Neuronal stem cell (in vitro differentiated cells): ENCODE results near the gene HEATR5B.
"Not testable (repeated sequence)": the region's sequence is repeated elsewhere in the genome, so short reads cannot be mapped to it uniquely, and the experiment has no call there.

Experiments
- DNase-seq: peaks from one replicate; pipeline ENCODE4 v3.0.0-alpha.2; 2013; ENCODE audit warnings: low spot score
- H2AFZ ChIP-seq: one replicate; pipeline ENCODE4 v1.6.1; 2013; ENCODE audit warnings: mild to moderate bottlenecking, low read length, inconsistent platforms
- H2AK5ac ChIP-seq: 2 replicates; pipeline ENCODE4 v1.6.1; 2013; ENCODE audit warnings: low read depth, mild to moderate bottlenecking, inconsistent platforms, low read length, moderate library complexity, mixed read lengths
- H2BK120ac ChIP-seq: 2 replicates; pipeline ENCODE4 v1.6.1; 2013; ENCODE audit warnings: low read depth, mild to moderate bottlenecking, inconsistent platforms, low read length, moderate library complexity, mixed read lengths
- H2BK12ac ChIP-seq: one replicate; pipeline ENCODE4 v1.6.1; 2013; ENCODE audit warnings: low read length, inconsistent platforms
- H2BK15ac ChIP-seq: 2 replicates; pipeline ENCODE4 v1.6.1; 2013; ENCODE audit warnings: mild to moderate bottlenecking, low read length, inconsistent platforms, mixed read lengths
- H2BK5ac ChIP-seq: one replicate; pipeline ENCODE4 v1.6.1; 2013; ENCODE audit warnings: inconsistent platforms, mild to moderate bottlenecking, low read length, moderate library complexity
- H3K14ac ChIP-seq: one replicate; pipeline ENCODE4 v1.6.1; 2013; ENCODE audit warnings: low read length, inconsistent platforms
- H3K18ac ChIP-seq: 2 replicates; pipeline ENCODE4 v1.6.1; 2013; ENCODE audit warnings: low read length, inconsistent platforms
- H3K23ac ChIP-seq: 2 replicates; pipeline ENCODE4 v1.6.1; 2013; ENCODE audit warnings: low read depth, mild to moderate bottlenecking, mixed read lengths, low read length, inconsistent platforms; ENCODE audit not compliant: poor library complexity
- H3K27ac ChIP-seq: replicated peaks from 3 replicates; pipeline ENCODE4 v1.5.1; 2013; ENCODE audit warnings: low read length, inconsistent platforms
- H3K27me3 ChIP-seq, 3 experiments: 2 replicates each; pipeline ENCODE4 v1.6.1; 2013; ENCODE audit warnings: low read length in 3 of 3, mild to moderate bottlenecking in 2 of 3, inconsistent platforms in 1 of 3, low read depth in 1 of 3, mixed read lengths in 1 of 3, moderate library complexity in 1 of 3; ENCODE audit not compliant: control insufficient read depth in 3 of 3, insufficient read depth in 3 of 3
- H3K36me3 ChIP-seq, 2 donors: replicated peaks in 1 of 2; 2 replicates each; pipeline ENCODE4 v1.6.1; 2013; ENCODE audit warnings: low read length in 2 of 2; ENCODE audit not compliant: control insufficient read depth in 2 of 2, insufficient read depth in 2 of 2
- H3K4ac ChIP-seq: 2 replicates; pipeline ENCODE4 v1.6.1; 2013; ENCODE audit warnings: inconsistent platforms, mild to moderate bottlenecking, low read length, moderate library complexity
- H3K4me1 ChIP-seq, 2 donors: 1 replicate in 1 of 2; 2 replicates in 1 of 2; pipeline ENCODE4 v1.6.1; 2013; ENCODE audit warnings: low read length in 2 of 2, low read depth in 1 of 2; ENCODE audit not compliant: control insufficient read depth in 2 of 2, insufficient read depth in 1 of 2
- H3K4me2 ChIP-seq: one replicate; pipeline ENCODE4 v1.6.1; 2013; ENCODE audit warnings: mild to moderate bottlenecking, low read length, inconsistent platforms; ENCODE audit not compliant: insufficient read depth, poor library complexity, severe bottlenecking
- H3K4me3 ChIP-seq, 2 donors: 2 replicates each; pipeline ENCODE4 v1.5.1; 2013; ENCODE audit warnings: low read length in 2 of 2, mild to moderate bottlenecking in 2 of 2, inconsistent platforms in 1 of 2, moderate library complexity in 1 of 2
- H3K79me1 ChIP-seq: one replicate; pipeline ENCODE4 v1.6.1; 2013; ENCODE audit warnings: low read depth, mild to moderate bottlenecking, inconsistent platforms, low read length, moderate library complexity
- H3K9ac ChIP-seq: one replicate; pipeline ENCODE4 v1.6.1; 2013; ENCODE audit warnings: mild to moderate bottlenecking, low read depth, low read length, inconsistent platforms; ENCODE audit not compliant: poor library complexity
- H3K9me3 ChIP-seq, 2 donors: replicated peaks in 1 of 2; 2 replicates each; pipeline versions ENCODE3 to v1.6.1; 2013; ENCODE audit warnings: low read length in 2 of 2, mild to moderate bottlenecking in 2 of 2, inconsistent platforms in 1 of 2, low read depth in 1 of 2, mixed read lengths in 1 of 2, moderate library complexity in 1 of 2; ENCODE audit not compliant: control insufficient read depth in 2 of 2, insufficient read depth in 1 of 2
- H4K8ac ChIP-seq: one replicate; pipeline ENCODE4 v1.6.1; 2013; ENCODE audit warnings: low read depth, mild to moderate bottlenecking, inconsistent platforms, low read length, moderate library complexity
- H4K91ac ChIP-seq: one replicate; pipeline ENCODE4 v1.6.1; 2013; ENCODE audit warnings: low read length, low read depth, mild to moderate bottlenecking, inconsistent platforms; ENCODE audit not compliant: poor library complexity
- WGBS, 2 donors: extraction: QIAGEN DNeasy Blood & Tissue Kit; methylation state at CpG; one replicate each; pipeline ENCODE4 v1.1.7; 2013; ENCODE audit warnings: missing lambda C conversion rate in 2 of 2, mixed read lengths in 1 of 2; ENCODE audit not compliant: insufficient read length in 2 of 2, insufficient replicate concordance in 1 of 2; ENCODE audit errors: extremely low coverage in 2 of 2; 5-methylcytosine and 5-hydroxymethylcytosine counted together

Gene HEATR5B

GRCh38 chr2:37000988-37001556 lies 83.1 kb downstream of the HEATR5B start:
- no CpG with 5 or more reads among the region's 2 CpGs for WGBS, 2 donors
- Histone ChIP-seq H3K9ac (no peak overlapping the region), H4K8ac (no peak overlapping the region), H2AK5ac (no peak overlapping the region), H3K14ac (no peak overlapping the region), H3K27ac (no peak overlapping the region), H3K18ac (no peak overlapping the region), H2BK15ac (no peak overlapping the region), H4K91ac (no peak overlapping the region), H3K9me3 (no peaks in the 10 kb centered on the region), H3K4me2 (no peak overlapping the region), H2BK5ac (no peak overlapping the region), H3K23ac (no peak overlapping the region), H3K4ac (no peak overlapping the region), H3K36me3 (peaks cover 3 to 62% of the 10 kb centered on the region in 2 donors), H3K4me1 (no peaks in the 10 kb centered on the region), H2BK120ac (no peak overlapping the region), H3K79me1 (no peaks in the 10 kb centered on the region), H2BK12ac (no peak overlapping the region), H3K4me3 (no peak overlapping the region), H3K27me3 (no peaks in the 10 kb centered on the region), H2AFZ (no peak overlapping the region)
- DNase-seq, result no peak

DNA sequence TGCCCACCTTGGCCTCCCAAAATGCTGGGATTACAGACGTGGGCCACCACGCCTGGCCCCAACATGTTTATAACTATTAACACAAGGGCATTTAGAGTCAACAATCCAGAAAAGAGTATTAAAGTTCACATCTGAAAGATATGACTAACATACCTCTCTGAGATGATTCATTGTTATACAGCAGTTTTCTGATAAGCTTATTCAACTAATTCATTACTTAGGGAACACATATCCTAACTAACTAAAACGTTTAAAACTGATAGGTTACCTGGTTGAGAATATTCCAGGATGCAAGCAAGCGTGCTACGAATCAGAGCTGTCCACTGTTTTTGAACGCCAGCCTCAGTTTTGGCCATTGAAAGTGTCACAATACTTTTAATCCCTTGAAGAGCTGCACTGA lies 83.9 kb downstream of the HEATR5B start:
- Histone ChIP-seq H2AK5ac (no peak overlapping the region), H3K36me3 (peaks cover 3 to 55% of the 10 kb centered on the region in 2 donors), H3K18ac (no peak overlapping the region), H3K4me2 (no peak overlapping the region), H3K27ac (no peak overlapping the region), H3K9me3 (no peaks in the 10 kb centered on the region), H2AFZ (no peak overlapping the region), H3K4ac (no peak overlapping the region), H3K4me1 (no peaks in the 10 kb centered on the region), H3K27me3 (no peaks in the 10 kb centered on the region), H4K91ac (no peak overlapping the region), H2BK12ac (no peak overlapping the region), H3K14ac (no peak overlapping the region), H2BK15ac (no peak overlapping the region), H2BK5ac (no peak overlapping the region), H3K9ac (no peak overlapping the region), H3K23ac (no peak overlapping the region), H3K79me1 (no peaks in the 10 kb centered on the region), H2BK120ac (no peak overlapping the region), H3K4me3 (no peak overlapping the region), H4K8ac (no peak overlapping the region)
- no peak for DNase-seq
- WGBS, 2 donors, result no CpG with 5 or more reads among the region's 6 CpGs

DNA sequence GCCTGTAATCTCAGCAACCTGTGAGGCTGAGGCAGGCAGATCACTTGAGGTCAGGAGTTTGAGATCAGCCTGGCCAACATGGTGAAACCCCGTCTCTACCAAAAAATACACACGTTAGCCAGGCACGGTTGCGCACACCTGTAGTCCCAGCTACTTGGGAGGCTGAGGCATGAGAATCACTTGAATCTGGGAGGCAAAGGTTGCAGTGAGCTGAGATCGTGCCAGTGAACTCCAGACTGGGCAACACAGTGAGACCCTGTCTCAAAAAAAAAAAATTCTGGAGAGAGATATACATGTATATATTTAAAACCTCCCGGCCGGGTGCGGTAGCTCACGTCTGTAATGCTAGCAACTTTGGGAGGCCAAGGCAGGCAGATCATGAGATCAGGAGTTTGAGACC lies 84.8 kb downstream of the HEATR5B start:
- H3K27ac ChIP-seq, H3K9ac ChIP-seq, H2BK5ac ChIP-seq, H3K4me2 ChIP-seq, H3K23ac ChIP-seq, H2BK12ac ChIP-seq, H3K14ac ChIP-seq, H3K18ac ChIP-seq, H4K8ac ChIP-seq, H3K4ac ChIP-seq, DNase-seq, H2BK15ac ChIP-seq, H3K4me3 ChIP-seq, H2BK120ac ChIP-seq, H3K4me1 ChIP-seq, H2AK5ac ChIP-seq, H3K79me1 ChIP-seq, H3K27me3 ChIP-seq, H3K9me3 ChIP-seq, H2AFZ ChIP-seq, H4K91ac ChIP-seq: not testable (repeated sequence)
- no CpG with 5 or more reads among the region's 9 CpGs for WGBS, 2 donors
- H3K36me3 ChIP-seq, result peaks cover 3 to 49% of the 10 kb centered on the region in 2 donors

DNA sequence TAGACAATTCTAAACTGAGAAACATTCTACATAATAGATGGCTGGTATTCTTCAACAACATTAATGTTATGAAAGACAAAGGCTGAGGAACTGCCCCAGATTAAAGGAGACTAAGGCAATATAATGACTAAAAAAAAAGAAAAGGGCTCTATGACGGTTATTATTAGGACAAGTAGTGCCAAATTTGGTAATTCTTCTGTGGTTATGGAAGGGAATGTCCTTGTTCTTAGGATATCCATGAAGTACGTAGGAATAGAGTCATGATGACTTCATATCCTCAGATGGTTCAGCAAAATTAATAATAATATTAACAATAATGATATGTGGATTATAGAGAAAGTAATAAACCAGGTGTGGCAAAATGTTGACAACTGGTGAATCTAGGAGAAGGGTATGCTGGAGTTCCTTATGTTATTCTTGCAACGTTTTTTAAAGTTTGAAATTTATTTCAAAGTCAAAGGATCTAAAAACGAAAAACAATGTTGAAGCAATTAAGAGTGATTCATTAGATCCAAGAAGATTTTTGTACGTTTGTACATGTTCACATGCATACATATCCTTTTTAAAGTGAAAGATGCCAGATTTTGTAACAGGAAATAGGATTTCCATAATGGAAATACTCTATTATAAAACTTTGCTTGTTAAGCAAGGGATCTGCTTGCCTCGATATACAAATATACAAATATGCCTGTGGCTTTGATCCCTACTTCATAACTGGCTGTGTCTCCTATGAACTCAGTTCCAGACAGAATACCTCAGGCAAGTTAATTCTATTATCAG lies 90.1 kb downstream of the HEATR5B start:
- Histone ChIP-seq H3K27me3 (no peaks in the 10 kb centered on the region), H3K9me3 (no peaks in the 10 kb centered on the region), H2AK5ac (no peak overlapping the region), H2BK15ac (no peak overlapping the region), H4K91ac (no peak overlapping the region), H2BK120ac (no peak overlapping the region), H3K79me1 (no peaks in the 10 kb centered on the region), H3K14ac (no peak overlapping the region), H3K23ac (no peak overlapping the region), H3K27ac (no peak overlapping the region), H3K4me1 (no peaks in the 10 kb centered on the region), H3K4me3 (no peak overlapping the region), H4K8ac (no peak overlapping the region), H3K4me2 (no peak overlapping the region), H3K9ac (no peak overlapping the region), H2BK5ac (no peak overlapping the region), H3K18ac (no peak overlapping the region), H3K36me3 (peaks cover 0 to 11% of the 10 kb centered on the region in 2 donors), H2AFZ (no peak overlapping the region), H2BK12ac (no peak overlapping the region), H3K4ac (no peak overlapping the region)
- WGBS, 2 donors, result no CpG with 5 or more reads among the region's 6 CpGs
- no peak for DNase-seq
